SKM-1 (cell line): ENCODE results near the gene FRMD3.

Source experiments
- DNase-seq: peaks from one replicate; lab custom pipeline; 2025; ENCODE audit not compliant: unreplicated experiment; lab: John Stamatoyannopoulos, UW

Gene FRMD3

GRCh38 chr9:83474631-83475030 is 63.6 kb downstream of the FRMD3 start:
- no peak for DNase-seq

GRCh38 chr9:83473488-83473971 is 64.7 kb downstream of the FRMD3 start:
- DNase-seq, result no peak

GRCh38 chr9:83472764-83473163 is 65.4 kb downstream of the FRMD3 start:
- DNase-seq, result no peak

- DNase-seq, result no peak
These were observed 66.0 kb downstream of the FRMD3 start for GRCh38 chr9:83472221-83472665.

GRCh38 chr9:83471241-83471640 is 67.0 kb downstream of the FRMD3 start:
- peak; percentile 43 for DNase-seq

GRCh38 chr9:83469722-83470121 is 68.5 kb downstream of the FRMD3 start:
- no peak for DNase-seq

- DNase-seq, result no peak
These were observed 69.4 kb downstream of the FRMD3 start for GRCh38 chr9:83468821-83469220.

GRCh38 chr9:83466877-83467276 is 71.3 kb downstream of the FRMD3 start:
- no peak for DNase-seq

GRCh38 chr9:83466351-83466750 is 71.8 kb downstream of the FRMD3 start:
- no peak for DNase-seq

GRCh38 chr9:83459830-83460229 is 78.4 kb downstream of the FRMD3 start:
- DNase-seq, result no peak

- no peak for DNase-seq
These were observed 79.7 kb downstream of the FRMD3 start for GRCh38 chr9:83458530-83458929.

- no peak for DNase-seq
These were observed 81.2 kb downstream of the FRMD3 start for GRCh38 chr9:83457005-83457404.

GRCh38 chr9:83456226-83456625 is 82.0 kb downstream of the FRMD3 start:
- no peak for DNase-seq

GRCh38 chr9:83454076-83454475 is 84.1 kb downstream of the FRMD3 start:
- no peak for DNase-seq

- DNase-seq, result no peak
These were observed 86.9 kb downstream of the FRMD3 start for GRCh38 chr9:83451308-83451707.

GRCh38 chr9:83449983-83450382 is 88.2 kb downstream of the FRMD3 start:
- no peak for DNase-seq

GRCh38 chr9:83449166-83449565 is 89.0 kb downstream of the FRMD3 start:
- no peak for DNase-seq

GRCh38 chr9:83448626-83449025 is 89.6 kb downstream of the FRMD3 start:
- DNase-seq, result no peak

GRCh38 chr9:83447351-83447750 is 90.8 kb downstream of the FRMD3 start:
- no peak for DNase-seq

- DNase-seq, result no peak
These were observed 92.4 kb downstream of the FRMD3 start for GRCh38 chr9:83445703-83446265.

GRCh38 chr9:83444110-83444509 is 94.1 kb downstream of the FRMD3 start:
- no peak for DNase-seq

GRCh38 chr9:83441390-83441789 is 96.8 kb downstream of the FRMD3 start:
- no peak for DNase-seq

- DNase-seq, result no peak
These were observed 97.6 kb downstream of the FRMD3 start for GRCh38 chr9:83440641-83441040.
